Body of pancreas (tissue), 4 donors: Measurements from ENCODE around the gene SYN1. TPM values are rescaled to one million over a fixed set of nuclear protein-coding genes. Genes with fewer than 3 reads are reported as not detected.

Source experiments
- ATAC-seq: fragments of 150-250 bp; one replicate; pipeline ENCODE4 v1.9.1; 2016
- DNase-seq, 4 donors: peaks; one replicate each; pipeline ENCODE4 v3.0.0-alpha.2; 2019
- H3K27ac ChIP-seq, 4 donors: fragments of 200-600 bp; sonication (generic); 1 replicate in 3 of 4; 2 replicates in 1 of 4; pipeline versions ENCODE4 v1.5.1 to v1.6.1; 2016 to 2019; ENCODE audit warnings: mild to moderate bottlenecking in 1 of 4, mixed read lengths in 1 of 4, moderate library complexity in 1 of 4
- H3K27me3 ChIP-seq, 2 donors: fragments of 200-600 bp; sonication (generic); one replicate each; pipeline ENCODE4 v1.6.0; 2016; ENCODE audit warnings: mild to moderate bottlenecking in 1 of 2
- H3K36me3 ChIP-seq, 2 donors: fragments of 200-600 bp; sonication (generic); replicated peaks in 1 of 2; 2 replicates each; pipeline ENCODE4 v1.5.1; 2016; ENCODE audit warnings: low read depth in 2 of 2; ENCODE audit not compliant: insufficient read depth in 1 of 2
- H3K4me1 ChIP-seq: fragments of 200-600 bp; sonication (generic); one replicate; pipeline ENCODE4 v1.6.0; 2016
- H3K4me3 ChIP-seq, 2 donors: fragments of 200-600 bp; sonication (generic); 1 replicate in 1 of 2; 2 replicates in 1 of 2; pipeline ENCODE4 v1.5.1; 2016 to 2019
- H3K9me3 ChIP-seq, 3 donors: fragments of 200-600 bp; sonication (generic); 1 replicate in 2 of 3; 2 replicates in 1 of 3; pipeline ENCODE4 v1.5.1; 2016
- POLR2A ChIP-seq, 3 donors: fragments of 450-650 bp; IDR thresholded peaks; one replicate each; pipeline ENCODE4 v1.6.1; 2016; ENCODE audit warnings: antibody characterized with exemption in 3 of 3, mild to moderate bottlenecking in 2 of 3
- WGBS, 2 donors: methylation state at CpG; one replicate each; pipeline ENCODE4 v1.1.5; 2017; 5-methylcytosine and 5-hydroxymethylcytosine counted together
- intact Hi-C: fragments of 100-400 bp; cut with DNase I; formaldehyde crosslinking; loops from one replicate; pipeline ENCODE4 v1.15.1; 2023
- total RNA-seq, 2 donors: library from RNA; depleted of rRNA; stranded (reverse); fragments of >200 nt; gene quantifications; one replicate each; pipeline ENCODE4 v1.1.0, GENCODE V29; 2016
- TF ChIP-seq, protein P1 (sequence below), 7 experiments: fragments of 450-650 bp in 4 of 7; fragments of 200-600 bp in 3 of 7; sonication (generic) in 3 of 7; IDR thresholded peaks; one replicate each; pipeline ENCODE4 v1.5.1; 2016 to 2019; ENCODE audit warnings: antibody characterized with exemption in 7 of 7

The SYN1 gene
- total RNA-seq, 2 donors from 2014 or later = 0.26 to 4.0 TPM

DNA sequence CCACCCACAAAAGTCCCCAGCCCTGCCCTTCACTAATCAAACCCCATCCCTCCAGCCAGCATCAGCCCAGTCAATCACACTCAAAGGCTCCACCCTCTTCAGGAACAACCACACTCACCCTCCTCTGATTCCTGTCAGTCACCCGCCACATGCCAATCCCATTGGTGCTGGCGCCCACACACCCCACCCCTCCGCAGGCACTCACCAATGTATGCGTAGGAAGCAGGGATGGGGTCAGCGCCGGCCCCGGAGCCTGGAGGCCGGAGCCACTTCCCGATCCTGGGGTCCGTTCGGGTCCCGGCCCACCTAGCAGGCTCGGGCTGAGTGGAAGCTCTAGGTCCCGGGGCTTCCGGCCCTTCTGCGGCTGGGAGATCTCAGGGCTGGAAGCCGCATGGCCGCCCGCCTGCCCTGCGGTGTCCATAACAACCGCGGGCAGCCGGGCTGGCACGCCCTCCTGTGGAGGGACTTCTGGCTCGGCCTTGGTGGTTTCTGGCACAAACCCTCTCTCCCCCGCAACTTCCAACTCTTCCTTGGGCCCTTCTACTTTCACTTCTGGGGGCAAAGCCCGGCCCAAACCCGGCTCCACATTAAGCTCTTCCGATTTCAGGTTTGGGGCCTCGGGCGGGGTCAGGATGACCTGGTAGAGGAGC, 18.0 kb upstream of the SYN1 start:
- WGBS, 2 donors = 72 to 85% methylated on average over 4 to 6 of the region's 31 CpGs
- Histone ChIP-seq H3K9me3 (no peaks in the 10 kb centered on the region), H3K4me1 (no peaks in the 10 kb centered on the region), H3K4me3 (no peak overlapping the region), H3K36me3 (peaks cover 0 to 3% of the 10 kb centered on the region in 2 donors), H3K27ac (no peak overlapping the region), H3K27me3 (no peaks in the 10 kb centered on the region)
- ATAC-seq = no peak
- DNase-seq = peak in 1 of 4 donors; percentile 28
- no peak for TF ChIP-seq POLR2A (IDR thresholded peaks at IDR 0.05)
- TF ChIP-seq, protein P1, sequence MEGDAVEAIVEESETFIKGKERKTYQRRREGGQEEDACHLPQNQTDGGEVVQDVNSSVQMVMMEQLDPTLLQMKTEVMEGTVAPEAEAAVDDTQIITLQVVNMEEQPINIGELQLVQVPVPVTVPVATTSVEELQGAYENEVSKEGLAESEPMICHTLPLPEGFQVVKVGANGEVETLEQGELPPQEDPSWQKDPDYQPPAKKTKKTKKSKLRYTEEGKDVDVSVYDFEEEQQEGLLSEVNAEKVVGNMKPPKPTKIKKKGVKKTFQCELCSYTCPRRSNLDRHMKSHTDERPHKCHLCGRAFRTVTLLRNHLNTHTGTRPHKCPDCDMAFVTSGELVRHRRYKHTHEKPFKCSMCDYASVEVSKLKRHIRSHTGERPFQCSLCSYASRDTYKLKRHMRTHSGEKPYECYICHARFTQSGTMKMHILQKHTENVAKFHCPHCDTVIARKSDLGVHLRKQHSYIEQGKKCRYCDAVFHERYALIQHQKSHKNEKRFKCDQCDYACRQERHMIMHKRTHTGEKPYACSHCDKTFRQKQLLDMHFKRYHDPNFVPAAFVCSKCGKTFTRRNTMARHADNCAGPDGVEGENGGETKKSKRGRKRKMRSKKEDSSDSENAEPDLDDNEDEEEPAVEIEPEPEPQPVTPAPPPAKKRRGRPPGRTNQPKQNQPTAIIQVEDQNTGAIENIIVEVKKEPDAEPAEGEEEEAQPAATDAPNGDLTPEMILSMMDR (IDR thresholded peaks at IDR 0.05) = no peak
- intact Hi-C loops = no loop called here

DNA sequence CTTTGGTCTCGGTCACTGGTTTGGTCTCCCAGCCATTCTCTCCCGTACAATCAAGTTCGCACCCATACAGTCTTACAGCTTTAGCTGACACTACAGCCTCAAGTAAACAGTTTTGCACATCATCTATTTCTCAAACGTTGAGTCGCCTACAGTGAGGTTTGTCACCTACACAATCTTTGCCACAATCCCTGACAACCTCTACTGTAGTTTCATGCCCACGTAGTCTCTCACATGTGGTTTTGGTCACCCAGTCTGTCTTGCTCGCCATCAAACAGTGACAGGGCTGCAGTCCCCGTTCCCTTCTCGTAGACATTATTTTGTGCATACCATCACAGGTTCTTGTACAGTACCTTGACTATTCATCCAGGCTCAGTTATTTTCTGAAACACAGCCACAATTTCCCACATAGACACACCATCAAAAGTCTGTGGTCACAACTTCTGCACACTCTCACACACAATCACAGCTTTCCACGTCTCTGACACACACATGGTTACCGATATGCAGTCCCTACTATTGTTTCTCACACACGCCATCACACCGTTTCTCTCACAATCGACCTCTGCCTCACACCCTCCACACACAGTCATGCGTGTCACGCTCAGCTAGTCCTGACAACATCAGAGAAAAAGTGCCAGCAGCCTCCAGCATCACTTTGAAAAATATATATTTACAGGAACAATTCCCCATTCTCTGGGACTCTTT, 15.4 kb upstream of the SYN1 start:
- H3K36me3 ChIP-seq = peaks cover 0 to 3% of the 10 kb centered on the region in 2 donors
- no peak overlapping the region for H3K4me3 ChIP-seq
- ATAC-seq (no peak), DNase-seq (no peak)
- H3K9me3 ChIP-seq = no peaks in the 10 kb centered on the region
- no peaks in the 10 kb centered on the region for H3K4me1 ChIP-seq
- TF ChIP-seq POLR2A (IDR thresholded peaks at IDR 0.05) = no peak
- TF ChIP-seq, protein P1 (IDR thresholded peaks at IDR 0.05) = no peak
- H3K27ac ChIP-seq = no peak overlapping the region
- 89 to 92% methylated on average over 15 to 16 of the region's 16 CpGs for WGBS, 2 donors
- no peaks in the 10 kb centered on the region for H3K27me3 ChIP-seq
- intact Hi-C loops = no loop called here

DNA sequence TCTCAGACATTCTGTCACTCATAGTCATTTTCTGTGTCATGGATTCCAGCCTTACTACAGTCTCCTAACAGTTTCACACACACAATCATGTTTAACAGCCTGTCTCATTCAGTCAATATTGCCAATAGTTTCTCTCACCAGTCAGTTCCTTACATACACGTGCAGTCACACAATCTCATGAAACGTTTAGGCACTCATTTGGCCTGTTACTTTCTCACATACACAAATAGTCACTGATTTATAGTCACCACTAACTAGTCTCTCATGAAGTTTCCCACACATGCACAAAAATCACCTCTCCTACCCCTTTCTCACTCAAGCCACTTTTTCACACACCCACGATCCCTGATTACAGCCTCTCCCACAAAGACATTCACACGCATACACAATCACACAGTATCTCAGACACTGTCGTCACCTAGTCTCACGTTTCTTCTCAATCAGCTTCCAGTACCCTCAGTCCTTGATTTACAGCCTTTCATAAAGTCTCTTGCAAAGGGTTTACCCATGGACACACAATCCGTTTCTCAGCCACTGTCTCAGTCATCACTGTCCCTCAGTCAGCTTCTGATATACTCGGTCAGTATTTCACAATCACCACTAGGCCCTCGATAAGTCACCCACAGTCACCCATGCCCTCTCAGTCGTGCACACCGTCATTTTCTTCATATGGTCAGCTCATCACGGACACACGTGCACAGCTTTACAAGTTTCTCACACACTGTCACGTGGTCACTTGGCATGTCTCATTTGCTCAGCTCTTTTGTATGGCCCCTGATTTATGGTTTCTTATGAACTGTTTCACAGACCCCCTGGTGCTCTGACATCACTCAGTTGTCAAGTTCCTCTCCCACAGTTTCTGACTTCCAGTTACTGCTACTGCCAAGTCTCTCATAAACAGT, 14.3 kb upstream of the SYN1 start:
- 58 to 69% methylated on average over 14 of the region's 14 CpGs for WGBS, 2 donors
- H3K4me3 ChIP-seq = no peak overlapping the region
- intact Hi-C loops = no loop called here
- H3K27me3 ChIP-seq = no peaks in the 10 kb centered on the region
- H3K9me3 ChIP-seq = no peaks in the 10 kb centered on the region
- no peak overlapping the region for H3K27ac ChIP-seq
- ATAC-seq (no peak), DNase-seq (peak in 1 of 4 donors; percentile 2)
- peaks cover 0 to 3% of the 10 kb centered on the region in 2 donors for H3K36me3 ChIP-seq
- TF ChIP-seq, protein P1 (IDR thresholded peaks at IDR 0.05) = no peak
- TF ChIP-seq POLR2A (IDR thresholded peaks at IDR 0.05) = no peak
- no peaks in the 10 kb centered on the region for H3K4me1 ChIP-seq

DNA sequence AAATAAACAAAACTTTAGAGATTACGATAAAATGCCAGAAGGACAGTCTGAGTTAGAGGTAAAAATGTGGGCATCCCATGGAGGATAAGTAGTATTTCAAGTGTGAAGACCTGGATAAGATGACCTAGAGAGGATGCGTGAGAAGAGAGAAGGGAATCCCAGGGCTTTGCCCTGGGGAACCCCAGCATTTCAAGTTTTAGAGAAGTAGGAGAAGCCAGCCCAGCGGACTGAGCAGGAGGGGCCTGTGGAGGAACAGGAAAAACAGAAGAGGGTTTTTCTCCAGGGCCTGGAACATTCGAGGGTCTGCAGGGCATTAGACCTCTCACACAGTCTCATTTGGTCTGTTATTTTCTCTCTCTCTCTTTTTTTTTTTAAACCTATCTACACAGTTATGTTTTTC, 13.0 kb upstream of the SYN1 start:
- TF ChIP-seq, protein P1 (IDR thresholded peaks at IDR 0.05) = no peak
- no peak for TF ChIP-seq POLR2A (IDR thresholded peaks at IDR 0.05)
- 48 to 57% methylated on average over 4 of the region's 4 CpGs for WGBS, 2 donors
- intact Hi-C loops = no loop called here
- no peak overlapping the region for H3K4me3 ChIP-seq
- no peaks in the 10 kb centered on the region for H3K27me3 ChIP-seq
- DNase-seq (peak in 1 of 4 donors; percentile 12), ATAC-seq (no peak)
- no peaks in the 10 kb centered on the region for H3K4me1 ChIP-seq
- H3K36me3 ChIP-seq = no peaks in the 10 kb centered on the region
- H3K9me3 ChIP-seq = no peaks in the 10 kb centered on the region
- no peak overlapping the region for H3K27ac ChIP-seq
